Rectal smooth muscle tissue (tissue), 1 donor: Measurements from ENCODE around the gene PRDX1.

ENCODE experiments used
- H3K27ac ChIP-seq: one replicate; pipeline ENCODE4 v1.7.0; 2013; ENCODE audit warnings: low read depth, low read length, inconsistent platforms
- H3K27me3 ChIP-seq: one replicate; pipeline ENCODE4 v1.7.0; 2013; ENCODE audit warnings: low read length; ENCODE audit not compliant: control insufficient read depth, insufficient read depth
- H3K36me3 ChIP-seq: one replicate; pipeline ENCODE4 v1.7.0; 2013; ENCODE audit warnings: low read length; ENCODE audit not compliant: control insufficient read depth, insufficient read depth
- H3K4me1 ChIP-seq: one replicate; pipeline ENCODE4 v1.7.0; 2013; ENCODE audit warnings: low read length; ENCODE audit not compliant: control insufficient read depth, insufficient read depth
- H3K4me3 ChIP-seq: one replicate; pipeline ENCODE4 v1.7.0; 2013; ENCODE audit warnings: low read length
- H3K9ac ChIP-seq: one replicate; pipeline ENCODE4 v1.7.0; 2013; ENCODE audit warnings: low read length

The PRDX1 gene

GRCh38 chr1:45521413-45522323 is at the start of gene PRDX1:
Gene PRDX1 (minus strand): TSS chr1:45521884. CDS start chr1:45519043, 2,841 bp downstream.
- H3K36me3 ChIP-seq = peaks cover 6% of the 10 kb centered on the region
- peak within 1 kb of the TSS; percentile 93 for H3K27ac ChIP-seq
- H3K4me1 ChIP-seq = peaks cover 2% of the 10 kb centered on the region
- H3K9ac ChIP-seq = peak within 1 kb of the TSS; percentile 96
- no peaks in the 10 kb centered on the region for H3K27me3 ChIP-seq
- peak within 1 kb of the TSS; percentile 78 for H3K4me3 ChIP-seq

GRCh38 chr1:45570631-45571030 is 48.9 kb upstream of the PRDX1 start:
- Histone ChIP-seq H3K27ac (no peak overlapping the region), H3K4me1 (no peaks in the 10 kb centered on the region), H3K9ac (no peak overlapping the region), H3K36me3 (peaks cover 22% of the 10 kb centered on the region), H3K4me3 (no peak overlapping the region), H3K27me3 (no peaks in the 10 kb centered on the region)

- Histone ChIP-seq H3K4me3 (no peak overlapping the region), H3K9ac (no peak overlapping the region), H3K27ac (no peak overlapping the region), H3K4me1 (no peaks in the 10 kb centered on the region), H3K36me3 (peaks cover 22% of the 10 kb centered on the region), H3K27me3 (no peaks in the 10 kb centered on the region)
These were observed 48.4 kb upstream of the PRDX1 start for GRCh38 chr1:45569962-45570581.

- Histone ChIP-seq H3K27ac (no peak overlapping the region), H3K9ac (no peak overlapping the region), H3K27me3 (no peaks in the 10 kb centered on the region), H3K4me3 (no peak overlapping the region), H3K4me1 (no peaks in the 10 kb centered on the region), H3K36me3 (peaks cover 22% of the 10 kb centered on the region)
These were observed 47.9 kb upstream of the PRDX1 start for GRCh38 chr1:45569571-45569961.

GRCh38 chr1:45568421-45568820 is 46.7 kb upstream of the PRDX1 start:
- no peaks in the 10 kb centered on the region for H3K4me1 ChIP-seq
- H3K4me3 ChIP-seq = no peak overlapping the region
- peaks cover 22% of the 10 kb centered on the region for H3K36me3 ChIP-seq
- H3K27ac ChIP-seq = no peak overlapping the region
- no peaks in the 10 kb centered on the region for H3K27me3 ChIP-seq
- no peak overlapping the region for H3K9ac ChIP-seq

- Histone ChIP-seq H3K4me3 (no peak overlapping the region), H3K27me3 (no peaks in the 10 kb centered on the region), H3K9ac (no peak overlapping the region), H3K4me1 (no peaks in the 10 kb centered on the region), H3K27ac (no peak overlapping the region), H3K36me3 (peaks cover 22% of the 10 kb centered on the region)
These were observed 46.2 kb upstream of the PRDX1 start for GRCh38 chr1:45567911-45568310.

GRCh38 chr1:45566722-45567121 is 45.0 kb upstream of the PRDX1 start:
- Histone ChIP-seq H3K36me3 (peaks cover 25% of the 10 kb centered on the region), H3K4me1 (no peaks in the 10 kb centered on the region), H3K9ac (no peak overlapping the region), H3K4me3 (no peak overlapping the region), H3K27me3 (no peaks in the 10 kb centered on the region), H3K27ac (no peak overlapping the region)

- no peak overlapping the region for H3K27ac ChIP-seq
These were observed 42.2 kb upstream of the PRDX1 start for GRCh38 chr1:45563843-45564242.

GRCh38 chr1:45557422-45557944 is 35.8 kb upstream of the PRDX1 start:
- Histone ChIP-seq H3K4me1 (peaks cover 2% of the 10 kb centered on the region), H3K27ac (no peak overlapping the region), H3K9ac (no peak overlapping the region), H3K4me3 (no peak overlapping the region), H3K27me3 (no peaks in the 10 kb centered on the region), H3K36me3 (peaks cover 4% of the 10 kb centered on the region)

More at GRCh38 chr1:45563843-45564242, 42.2 kb upstream of the PRDX1 start:
- Histone ChIP-seq H3K4me3 (no peak overlapping the region), H3K36me3 (peaks cover 24% of the 10 kb centered on the region), H3K4me1 (no peaks in the 10 kb centered on the region), H3K27me3 (no peaks in the 10 kb centered on the region), H3K9ac (no peak overlapping the region)

GRCh38 chr1:45554198-45554597 is 32.5 kb upstream of the PRDX1 start:
- H3K27ac ChIP-seq = no peak overlapping the region
- H3K4me3 ChIP-seq = no peak overlapping the region
- no peak overlapping the region for H3K9ac ChIP-seq
- no peaks in the 10 kb centered on the region for H3K27me3 ChIP-seq
- H3K36me3 ChIP-seq = peaks cover 2% of the 10 kb centered on the region
- H3K4me1 ChIP-seq = peaks cover 9% of the 10 kb centered on the region

- H3K36me3 ChIP-seq = peaks cover 2% of the 10 kb centered on the region
- no peak overlapping the region for H3K27ac ChIP-seq
- H3K4me3 ChIP-seq = peak overlapping the region; percentile 23
- H3K27me3 ChIP-seq = no peaks in the 10 kb centered on the region
- no peak overlapping the region for H3K9ac ChIP-seq
- H3K4me1 ChIP-seq = peaks cover 7% of the 10 kb centered on the region
These were observed 30.6 kb upstream of the PRDX1 start for GRCh38 chr1:45552331-45552730.

- no peak overlapping the region for H3K27ac ChIP-seq
These were observed 30.0 kb upstream of the PRDX1 start for GRCh38 chr1:45551684-45552083.

More at GRCh38 chr1:45551684-45552083, 30.0 kb upstream of the PRDX1 start:
- Histone ChIP-seq H3K4me3 (peak overlapping the region; percentile 87), H3K4me1 (peaks cover 7% of the 10 kb centered on the region), H3K9ac (no peak overlapping the region), H3K27me3 (no peaks in the 10 kb centered on the region), H3K36me3 (peaks cover 2% of the 10 kb centered on the region)
